Cardiac ventricle fibroblast (primary cell): ENCODE measurements around the gene PRM2. TPM values are rescaled to one million over a fixed set of nuclear protein-coding genes. Genes with fewer than 3 reads are reported as not detected.

Experiments used
- total RNA-seq: library from RNA; depleted of rRNA; stranded (reverse); fragments of >200 nt; gene quantifications from 2 replicates; pipeline ENCODE4 v1.2.3, GENCODE V29; 2015

PRM2 gene, protein sequence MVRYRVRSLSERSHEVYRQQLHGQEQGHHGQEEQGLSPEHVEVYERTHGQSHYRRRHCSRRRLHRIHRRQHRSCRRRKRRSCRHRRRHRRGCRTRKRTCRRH
- total RNA-seq = not detected in 2 replicates

GRCh38 chr16:11276143-11276895, at the start of gene PRM2:
Gene PRM2, minus strand, starts transcription at chr16:11276480. Its CDS starts 110 bp downstream, at chr16:11276370.

GRCh38 chr16:11280616-11281522, 4.6 kb upstream of the PRM2 start, which contains the start of gene PRM1:
Gene PRM1, minus strand, starts transcription at chr16:11281330. Its CDS starts 92 bp downstream, at chr16:11281238.

DNA sequence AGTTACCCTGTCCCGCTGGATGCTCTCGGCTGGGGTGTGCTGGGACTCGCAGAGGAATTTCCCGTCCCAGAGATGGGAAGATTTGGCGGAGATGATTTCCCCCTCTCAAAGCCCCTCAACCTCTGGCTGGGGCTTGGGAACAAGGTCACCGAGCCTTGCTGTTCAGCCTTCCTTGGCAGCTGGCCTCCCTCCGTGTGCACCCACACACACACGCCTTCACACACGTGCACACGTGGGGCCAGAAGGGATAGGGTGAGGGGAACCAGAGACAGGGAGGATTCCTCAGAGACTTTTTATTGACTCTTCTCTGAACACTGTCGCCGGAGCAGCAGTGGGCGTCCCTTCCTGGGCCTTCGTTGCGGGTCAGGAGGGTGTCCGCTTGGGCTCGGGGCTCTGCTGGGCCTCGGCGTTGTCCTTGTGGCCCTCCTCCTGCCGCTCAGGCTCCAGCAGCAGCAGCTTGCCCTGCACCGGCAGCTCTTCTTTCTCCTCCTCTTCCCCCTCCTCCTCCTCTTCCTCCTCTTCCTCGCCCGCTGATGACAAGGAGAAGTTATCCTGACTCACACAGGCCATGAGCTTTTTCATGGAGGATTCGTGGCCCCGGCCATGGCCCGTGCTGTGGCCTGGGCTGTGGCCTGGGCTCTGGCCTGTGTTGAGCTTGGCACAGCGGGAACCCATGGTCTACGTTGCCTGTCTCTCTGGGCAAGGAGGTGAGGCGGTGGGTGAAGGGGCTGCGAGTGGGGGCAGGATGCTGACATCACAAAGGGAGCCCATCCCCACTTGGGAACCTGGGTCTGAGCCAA, 3.2 kb downstream of the PRM2 start, which contains the start of gene PRM3:
TSS of gene PRM3 (minus strand) at position 709 of the 800 bp plus-strand sequence. CDS start at position 675, 34 bp downstream.

GRCh38 chr16:11268921-11269375, 7.3 kb downstream of the PRM2 start, which contains the start of gene TNP2:
Gene TNP2, minus strand, starts transcription at chr16:11269325. Its CDS starts 63 bp downstream, at chr16:11269262.

GRCh38 chr16:11255737-11256660, 20.3 kb downstream of the PRM2 start, which contains the start of gene SOCS1:
Gene SOCS1, minus strand, starts transcription at chr16:11256204. Its CDS starts 726 bp downstream, at chr16:11255478.

Other genes with a start within 250 kb of the PRM2 start
- gene SOCS1, start 20.3 kb downstream of the PRM2 start, total RNA-seq = 1.5 and 2.1 TPM in 2 replicates
- not detected in 2 replicates for gene TNP2, start 7.2 kb downstream of the PRM2 start, total RNA-seq
- not detected in 2 replicates for gene PRM3, start 2.9 kb downstream of the PRM2 start, total RNA-seq
- gene PRM1, start 4.8 kb upstream of the PRM2 start, total RNA-seq = not detected in 2 replicates
- 1.4 and 1.7 TPM in 2 replicates for gene RMI2, start 69.0 kb upstream of the PRM2 start, total RNA-seq